T-cell (primary cell): ENCODE results near the gene SMC1A. TPM values are rescaled to one million over a fixed set of nuclear protein-coding genes. Genes with fewer than 3 reads are reported as not detected.
"Not testable (repeated sequence)": the region's sequence is repeated elsewhere in the genome, so short reads cannot be mapped to it uniquely, and the experiment has no call there.

Experiments used
- ATAC-seq, 4 experiments: fragments of 200-7000 bp in 3 of 4; fragments of 150-1000 bp in 1 of 4; cut with Tn5 transposase; replicated peaks in 1 of 4; 1 replicate in 3 of 4; 2 replicates in 1 of 4; pipeline ENCODE4 v1.10.0; 2021; ENCODE audit warnings: moderate library complexity in 3 of 4, mild to moderate bottlenecking in 2 of 4, moderate number of reproducible peaks in 1 of 4
- CTCF ChIA-PET, 2 donors: fragments of 300-600 bp; sonication (Branson Sonifier 250); formaldehyde crosslinking; loops; one replicate each; lab custom pipeline; 2022; ENCODE audit warnings: antibody characterized with exemption in 2 of 2; lab: Charles Lee
- POLR2A ChIA-PET, 2 donors: fragments of 300-600 bp; sonication (Branson Sonifier 250); formaldehyde crosslinking; loops; one replicate each; lab custom pipeline; 2022; ENCODE audit warnings: antibody characterized with exemption in 2 of 2; lab: Charles Lee
- DNase-seq, 35 experiments: peaks; one replicate each; pipeline versions ENCODE4 v3.0.0 to v3.0.0-alpha.2; 2013 to 2023
- H3K27ac ChIP-seq: one replicate; pipeline ENCODE4 v1.5.1; 2013; ENCODE audit warnings: low read length
- H3K27me3 ChIP-seq, 2 experiments: replicated peaks in 1 of 2; 1 replicate in 1 of 2; 2 replicates in 1 of 2; pipeline versions ENCODE4 v1.6.1 to v1.7.0; 2013; ENCODE audit warnings: low read length in 1 of 2, mixed read lengths in 1 of 2; ENCODE audit not compliant: control insufficient read depth in 2 of 2, insufficient read depth in 2 of 2; ENCODE audit errors: extremely low read depth in 1 of 2
- H3K36me3 ChIP-seq, 2 donors: 1 replicate in 1 of 2; 2 replicates in 1 of 2; pipeline versions ENCODE4 v1.6.1 to v1.7.0; 2013; ENCODE audit warnings: low read length in 1 of 2; ENCODE audit not compliant: control insufficient read depth in 2 of 2, insufficient read depth in 1 of 2; ENCODE audit errors: extremely low read depth in 1 of 2
- H3K4me1 ChIP-seq, 2 experiments: 1 replicate in 1 of 2; 2 replicates in 1 of 2; pipeline versions ENCODE4 v1.6.1 to v1.7.0; 2013; ENCODE audit warnings: low read length in 2 of 2, mixed read lengths in 1 of 2; ENCODE audit not compliant: insufficient read depth in 2 of 2, control insufficient read depth in 1 of 2; ENCODE audit errors: extremely low read depth in 1 of 2
- H3K4me3 ChIP-seq, 2 donors: 1 replicate in 1 of 2; 2 replicates in 1 of 2; pipeline versions ENCODE4 v1.5.1 to v1.7.0; 2013; ENCODE audit warnings: mild to moderate bottlenecking in 2 of 2, low read length in 1 of 2, moderate library complexity in 1 of 2; ENCODE audit not compliant: control insufficient read depth in 1 of 2; ENCODE audit errors: extremely low read depth in 1 of 2
- H3K9me3 ChIP-seq: 2 replicates; pipeline ENCODE4 v1.7.0; 2013
- H3K27ac Mint-ChIP-seq, 2 donors: one replicate each; pipeline ENCODE4 v1.8.0; 2020 to 2021; ENCODE audit warnings: mild to moderate bottlenecking in 2 of 2, mixed read lengths in 2 of 2
- H3K27me3 Mint-ChIP-seq, 2 donors: one replicate each; pipeline ENCODE4 v1.8.0; 2021 to 2022; ENCODE audit warnings: mixed read lengths in 2 of 2
- H3K36me3 Mint-ChIP-seq: one replicate; pipeline ENCODE4 v1.8.0; 2021; ENCODE audit warnings: mixed read lengths
- H3K4me1 Mint-ChIP-seq, 3 donors: one replicate each; pipeline ENCODE4 v1.8.0; 2020 to 2022; ENCODE audit warnings: mixed read lengths in 3 of 3, mild to moderate bottlenecking in 1 of 3
- H3K4me3 Mint-ChIP-seq, 3 donors: one replicate each; pipeline ENCODE4 v1.8.0; 2020 to 2022; ENCODE audit warnings: mild to moderate bottlenecking in 3 of 3, mixed read lengths in 3 of 3, moderate library complexity in 3 of 3
- H3K9me3 Mint-ChIP-seq, 3 donors: one replicate each; pipeline ENCODE4 v1.8.0; 2020 to 2022; ENCODE audit warnings: mixed read lengths in 3 of 3
- WGBS: methylation state at CpG from one replicate; pipeline ENCODE4 v1.1.5; 2013; ENCODE audit warnings: missing lambda C conversion rate; ENCODE audit not compliant: insufficient coverage; 5-methylcytosine and 5-hydroxymethylcytosine counted together
- total RNA-seq, 35 experiments: library from RNA in 6 of 35; stranded (reverse) in 6 of 35; fragments of 120-200 nt in 1 of 35; gene quantifications; one replicate each; pipeline versions ENCODE4 v1.2.1 to v1.2.4 and lab custom pipeline; 2013 to 2026

SMC1A gene
- total RNA-seq, 5 donors from 2014 or later (not counting 1 experiment from before 2014, with no cell fraction given): 46.8 to 73.0 (median 66.0) TPM

GRCh38 chrX:53374923-53375322 is 47.5 kb downstream of the SMC1A start:
- ChIA-PET CTCF (interaction anchor here in 1 of 2 donors (0.6 kb wide), 1 partner anchor 45 kb away, joined by 4 read pairs; no protein-coding TSS in a partner anchor), POLR2A (no interaction called here)
- H3K36me3 ChIP-seq: peaks cover 6 to 9% of the 10 kb centered on the region in 2 donors

DNA sequence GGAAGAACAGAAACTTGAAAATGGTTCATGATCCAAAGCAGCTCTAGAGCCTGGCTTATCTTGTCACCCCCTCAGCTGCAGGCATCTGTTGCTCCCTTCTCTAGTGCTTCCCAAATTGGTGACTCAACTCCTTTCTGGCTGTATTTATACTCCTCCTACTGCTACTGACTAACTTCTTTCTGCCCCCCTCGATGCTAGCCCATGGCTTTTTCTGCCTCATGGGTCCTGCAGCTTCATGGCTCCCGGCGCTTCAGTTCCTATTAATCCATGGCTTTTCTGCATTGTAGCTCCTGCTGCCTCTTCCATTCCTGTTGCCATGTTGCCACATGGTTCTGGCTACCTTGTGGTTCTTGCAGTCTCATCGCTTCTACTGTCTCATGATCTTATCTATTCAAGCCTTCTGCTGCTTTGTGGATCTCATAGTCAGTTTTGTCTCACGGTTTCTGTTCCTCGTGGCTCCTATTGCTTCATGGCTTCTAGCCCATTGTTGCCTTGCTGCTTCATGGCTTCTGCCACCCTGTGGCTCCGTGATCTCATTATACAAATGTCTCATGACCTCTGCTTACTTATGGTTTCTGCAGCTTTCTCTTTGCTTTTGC is 48.1 kb downstream of the SMC1A start:
- CTCF ChIA-PET: interaction anchor here in 1 of 2 donors (0.6 kb wide), 1 partner anchor 45 kb away, joined by 4 read pairs; no protein-coding TSS in a partner anchor
- DNase-seq (no peak), ATAC-seq (no peak)
- no peak overlapping the region for H3K27ac ChIP-seq
- H3K27me3 ChIP-seq: no peaks in the 10 kb centered on the region
- peaks cover 0 to 9% of the 10 kb centered on the region in 2 donors for H3K36me3 ChIP-seq
- Mint-ChIP-seq H3K27ac (peak overlapping the region in 1 of 2 donors; percentile 9), H3K27me3 (no peaks in the 10 kb centered on the region), H3K4me1 (no peaks in the 10 kb centered on the region), H3K4me3 (no peak overlapping the region), H3K36me3 (peaks cover 16% of the 10 kb centered on the region), H3K9me3 (no peaks in the 10 kb centered on the region)
- no peak overlapping the region for H3K4me3 ChIP-seq
- POLR2A ChIA-PET: no interaction called here
- H3K4me1 ChIP-seq: no peaks in the 10 kb centered on the region
- H3K9me3 ChIP-seq: no peaks in the 10 kb centered on the region
- WGBS: 93% methylated on average over 5 of the region's 7 CpGs

More at GRCh38 chrX:53374923-53375322, 47.5 kb downstream of the SMC1A start:
- no peak overlapping the region for H3K27ac Mint-ChIP-seq
- Histone ChIP-seq H3K27ac (no peak overlapping the region), H3K27me3 (no peaks in the 10 kb centered on the region), H3K4me3 (no peak overlapping the region), H3K9me3 (no peaks in the 10 kb centered on the region), H3K4me1 (no peaks in the 10 kb centered on the region)
- H3K27me3 Mint-ChIP-seq: no peaks in the 10 kb centered on the region
- H3K36me3 Mint-ChIP-seq: peaks cover 16% of the 10 kb centered on the region
- no peaks in the 10 kb centered on the region for H3K4me1 Mint-ChIP-seq
- DNase-seq (no peak), ATAC-seq (no peak)
- H3K4me3 Mint-ChIP-seq: no peak overlapping the region
- no peaks in the 10 kb centered on the region for H3K9me3 Mint-ChIP-seq

- H3K36me3 ChIP-seq: no peaks in the 10 kb centered on the region
- POLR2A ChIA-PET: no interaction called here
- no CpG with 5 or more reads among the region's 2 CpGs for WGBS
- no peaks in the 10 kb centered on the region for H3K27me3 ChIP-seq
- no peaks in the 10 kb centered on the region for H3K9me3 ChIP-seq
- no peak for DNase-seq
- Mint-ChIP-seq H3K4me3 (no peak overlapping the region), H3K36me3 (peaks cover 14% of the 10 kb centered on the region), H3K4me1 (no peaks in the 10 kb centered on the region), H3K9me3 (no peaks in the 10 kb centered on the region), H3K27ac (no peak overlapping the region), H3K27me3 (no peaks in the 10 kb centered on the region)
- CTCF ChIA-PET: no interaction called here
- H3K4me1 ChIP-seq: no peaks in the 10 kb centered on the region
- H3K4me3 ChIP-seq: no peak overlapping the region
- no peak for ATAC-seq
- H3K27ac ChIP-seq: no peak overlapping the region
Measured at GRCh38 chrX:53373307-53373706, 49.1 kb downstream of the SMC1A start.

DNA sequence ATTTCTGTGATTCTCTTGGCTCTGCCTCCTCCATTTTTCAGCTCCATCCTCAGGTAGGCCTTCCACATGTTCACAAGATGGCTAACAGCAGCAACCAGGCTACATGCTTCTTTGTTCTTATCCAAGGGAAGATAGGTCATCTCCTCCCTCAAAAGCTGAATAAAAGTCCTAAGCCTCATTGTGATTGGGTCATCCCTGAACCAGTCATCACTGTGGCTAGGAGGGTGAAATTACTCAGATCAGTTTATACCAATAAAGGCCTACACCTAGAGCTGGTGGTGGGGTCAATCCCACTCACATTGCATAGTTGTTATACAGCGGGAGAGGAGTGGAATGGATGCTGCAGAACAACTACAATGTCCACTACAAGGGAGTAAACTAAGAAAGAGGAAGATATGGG is 56.0 kb downstream of the SMC1A start:
- DNase-seq, H3K27me3 ChIP-seq, H3K9me3 ChIP-seq, CTCF ChIA-PET, H3K27ac ChIP-seq, ATAC-seq, H3K27me3 Mint-ChIP-seq, POLR2A ChIA-PET, H3K4me3 Mint-ChIP-seq, H3K4me1 ChIP-seq, H3K36me3 ChIP-seq, H3K27ac Mint-ChIP-seq, H3K4me1 Mint-ChIP-seq, H3K36me3 Mint-ChIP-seq, H3K9me3 Mint-ChIP-seq, H3K4me3 ChIP-seq: not testable (repeated sequence)
- whole genome bisulfite sequencing: no CpG with 5 or more reads among the region's 1 CpG

DNA sequence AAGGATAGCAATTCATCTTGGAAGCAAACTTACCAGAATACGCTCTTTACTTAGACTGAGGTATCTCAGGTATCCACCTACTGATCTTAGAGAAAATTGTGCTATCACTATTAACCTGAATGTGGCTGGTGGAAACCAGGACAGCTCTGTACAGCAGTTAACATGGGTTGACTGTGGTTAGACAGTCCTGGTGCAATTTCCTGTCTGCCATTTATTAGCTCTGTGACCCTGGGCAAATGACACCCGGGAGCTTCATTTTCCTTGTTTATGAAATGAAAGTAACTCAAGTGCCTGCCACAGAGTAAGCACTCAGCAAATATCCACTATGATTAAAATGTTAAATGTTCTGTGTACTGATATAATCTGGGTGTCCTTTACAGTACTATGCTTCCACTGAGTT is 60.0 kb downstream of the SMC1A start:
- CTCF ChIA-PET: no interaction called here
- POLR2A ChIA-PET: no interaction called here
- Histone ChIP-seq H3K27me3 (no peaks in the 10 kb centered on the region), H3K4me1 (no peaks in the 10 kb centered on the region), H3K4me3 (no peak overlapping the region), H3K9me3 (no peaks in the 10 kb centered on the region), H3K36me3 (no peaks in the 10 kb centered on the region), H3K27ac (no peak overlapping the region)
- WGBS: no CpG with 5 or more reads among the region's 2 CpGs
- Mint-ChIP-seq H3K4me3 (no peak overlapping the region), H3K27me3 (no peaks in the 10 kb centered on the region), H3K4me1 (peaks cover 0 to 5% (median 0%) of the 10 kb centered on the region in 3 donors), H3K36me3 (peaks cover 3% of the 10 kb centered on the region), H3K9me3 (no peaks in the 10 kb centered on the region), H3K27ac (no peak overlapping the region)
- no peak for ATAC-seq
- peak in 1 of 35 experiments; percentile 3 for DNase-seq

GRCh38 chrX:53357799-53358530 is 64.5 kb downstream of the SMC1A start:
- Mint-ChIP-seq H3K4me3 (no peak overlapping the region), H3K27ac (no peak overlapping the region), H3K4me1 (peaks cover 0 to 5% (median 0%) of the 10 kb centered on the region in 3 donors), H3K27me3 (peaks cover 0 to 10% of the 10 kb centered on the region in 2 donors), H3K9me3 (no peaks in the 10 kb centered on the region), H3K36me3 (peaks cover under 1% of the 10 kb centered on the region)
- DNase-seq (no peak), ATAC-seq (no peak)
- H3K9me3 ChIP-seq: no peaks in the 10 kb centered on the region
- POLR2A ChIA-PET: no interaction called here
- WGBS: 62% methylated on average over 4 of the region's 8 CpGs
- CTCF ChIA-PET: no interaction called here
- H3K27ac ChIP-seq: no peak overlapping the region
- no peaks in the 10 kb centered on the region for H3K27me3 ChIP-seq
- no peaks in the 10 kb centered on the region for H3K4me1 ChIP-seq
- H3K36me3 ChIP-seq: no peaks in the 10 kb centered on the region
- H3K4me3 ChIP-seq: no peak overlapping the region
